HTR-8/SVneo (cell line): ENCODE results near the gene EPHA6.
"Not testable (repeated sequence)": the region's sequence is repeated elsewhere in the genome, so short reads cannot be mapped to it uniquely, and the experiment has no call there.

Source experiments
- DNase-seq: peaks from one replicate; pipeline ENCODE4 v3.0.0; 2011; ENCODE audit warnings: low spot score, mixed read lengths; ENCODE audit not compliant: insufficient read length
- FAIRE-seq: peaks from 2 replicates; lab custom pipeline; 2011; peaks lifted over from hg19 to GRCh38; lab: Jason Lieb, UNC

The EPHA6 gene

GRCh38 chr3:97009427-97010019, 195.1 kb downstream of the EPHA6 start:
- no peak for DNase-seq
- FAIRE-seq: no peak

- no peak for FAIRE-seq
- no peak for DNase-seq
Measured at GRCh38 chr3:97010881-97011657, 196.7 kb downstream of the EPHA6 start.

- DNase-seq (no peak), FAIRE-seq (no peak)
Measured at GRCh38 chr3:97021778-97022177, 207.4 kb downstream of the EPHA6 start.

GRCh38 chr3:97025612-97026011, 211.2 kb downstream of the EPHA6 start:
- not testable (repeated sequence) for FAIRE-seq, DNase-seq

GRCh38 chr3:97029972-97030371, 215.6 kb downstream of the EPHA6 start:
- no peak for FAIRE-seq

GRCh38 chr3:97037294-97037943, 223.0 kb downstream of the EPHA6 start:
- DNase-seq (no peak), FAIRE-seq (no peak)

More at GRCh38 chr3:97029972-97030371, 215.6 kb downstream of the EPHA6 start:
- no peak for DNase-seq

- DNase-seq (no peak), FAIRE-seq (no peak)
Measured at GRCh38 chr3:97043411-97043810, 229.0 kb downstream of the EPHA6 start.

- DNase-seq (no peak), FAIRE-seq (no peak)
Measured at GRCh38 chr3:97057365-97057764, 243.0 kb downstream of the EPHA6 start.

- DNase-seq (no peak), FAIRE-seq (no peak)
Measured at GRCh38 chr3:97059168-97059567, 244.8 kb downstream of the EPHA6 start.

GRCh38 chr3:97066531-97066930, 252.1 kb downstream of the EPHA6 start:
- FAIRE-seq (no peak), DNase-seq (no peak)

GRCh38 chr3:97070302-97070701, 255.9 kb downstream of the EPHA6 start:
- no peak for DNase-seq
- FAIRE-seq: no peak

GRCh38 chr3:97074546-97074945, 260.2 kb downstream of the EPHA6 start:
- FAIRE-seq: no peak
- DNase-seq: no peak

- FAIRE-seq: no peak
- DNase-seq: no peak
Measured at GRCh38 chr3:97076673-97077072, 262.3 kb downstream of the EPHA6 start.

- no peak for DNase-seq
- FAIRE-seq: no peak
Measured at GRCh38 chr3:97089621-97090020, 275.2 kb downstream of the EPHA6 start.

- FAIRE-seq: no peak
- DNase-seq: no peak
Measured at GRCh38 chr3:97102641-97103040, 288.2 kb downstream of the EPHA6 start.

GRCh38 chr3:97105989-97106651, 291.7 kb downstream of the EPHA6 start:
- DNase-seq (no peak), FAIRE-seq (no peak)

GRCh38 chr3:97106652-97106989, 292.2 kb downstream of the EPHA6 start:
- DNase-seq (no peak), FAIRE-seq (no peak)

GRCh38 chr3:97108136-97108535, 293.7 kb downstream of the EPHA6 start:
- no peak for FAIRE-seq

GRCh38 chr3:97111244-97111643, 296.9 kb downstream of the EPHA6 start:
- FAIRE-seq (no peak), DNase-seq (no peak)

More at GRCh38 chr3:97108136-97108535, 293.7 kb downstream of the EPHA6 start:
- DNase-seq: no peak

- DNase-seq (no peak), FAIRE-seq (no peak)
Measured at GRCh38 chr3:97121386-97121785, 307.0 kb downstream of the EPHA6 start.
